ENCODE results near the gene SIX2.

SIX2 gene

DNA sequence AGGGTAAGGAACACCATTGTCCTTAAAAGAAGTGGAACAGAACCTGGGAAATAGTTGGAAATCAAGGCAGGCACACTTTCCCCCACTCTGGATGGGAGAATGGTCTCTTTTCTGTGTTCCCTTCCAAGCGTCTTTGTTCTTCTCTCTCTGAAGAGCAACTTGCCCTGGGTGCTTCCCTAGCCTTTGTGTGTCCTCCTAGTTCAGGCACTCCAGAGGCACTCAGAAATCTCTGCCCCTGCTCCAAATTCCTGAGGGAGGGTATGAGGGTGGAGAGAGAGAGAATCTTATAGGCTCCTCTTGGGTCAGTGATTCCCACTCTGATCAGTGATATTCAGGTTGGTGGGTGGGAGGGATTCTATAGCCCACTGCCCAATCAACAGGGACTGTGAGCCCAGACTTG, 8.8 kb upstream of the SIX2 start:
- no peak for DNase-seq (ENCODE audit: low read depth)

DNA sequence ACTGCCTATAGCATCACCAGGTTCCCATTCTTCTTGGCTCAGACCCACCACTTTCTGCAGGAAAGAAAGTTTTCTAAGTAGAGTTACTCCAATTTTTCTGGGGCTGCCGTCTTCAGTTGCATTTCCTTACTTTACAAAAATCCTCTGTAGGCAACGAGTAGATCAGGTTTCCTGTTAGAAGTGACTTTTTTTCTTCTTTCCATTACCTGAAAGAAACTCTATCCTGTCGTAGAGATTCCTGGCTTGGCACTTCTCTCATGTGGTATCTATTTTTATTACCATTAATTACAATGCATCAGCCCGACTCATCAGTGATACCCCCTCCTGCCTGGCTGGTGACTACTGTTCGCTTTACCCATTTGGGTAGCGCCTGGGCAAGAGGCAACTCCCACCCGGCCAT, 5.6 kb upstream of the SIX2 start:
- DNase-seq (ENCODE audit: low read depth): no peak

- no peak for DNase-seq (ENCODE audit: low read depth)
These were observed 4.9 kb upstream of the SIX2 start for GRCh38 chr2:45014016-45014702.

- no peak for DNase-seq (ENCODE audit: low read depth)
These were observed 4.2 kb upstream of the SIX2 start for GRCh38 chr2:45013229-45014015.

DNA sequence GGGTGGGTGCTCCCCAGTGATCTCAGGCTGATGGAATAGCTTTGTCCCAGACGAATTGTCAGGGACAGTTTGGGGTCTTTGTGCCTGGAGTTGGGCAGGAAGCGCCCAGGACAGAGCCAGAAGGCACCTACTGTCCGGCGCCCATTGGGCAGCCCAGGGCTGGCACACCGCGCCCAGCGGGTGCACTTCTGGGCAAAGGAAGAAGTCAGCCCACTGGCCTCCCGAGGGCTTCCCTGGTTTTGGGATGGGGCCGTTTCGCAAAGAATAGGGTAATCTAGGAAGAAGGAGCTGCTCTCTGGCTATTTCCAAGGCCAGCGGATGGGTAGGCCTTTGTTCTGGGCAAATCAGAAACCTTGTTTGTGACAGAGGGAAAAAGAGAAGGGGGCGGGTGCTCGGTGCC, 3.5 kb upstream of the SIX2 start:
- DNase-seq (ENCODE audit: low read depth): no peak

GRCh38 chr2:45011621-45012602, 2.7 kb upstream of the SIX2 start:
- DNase-seq (ENCODE audit: low read depth): no peak

DNA sequence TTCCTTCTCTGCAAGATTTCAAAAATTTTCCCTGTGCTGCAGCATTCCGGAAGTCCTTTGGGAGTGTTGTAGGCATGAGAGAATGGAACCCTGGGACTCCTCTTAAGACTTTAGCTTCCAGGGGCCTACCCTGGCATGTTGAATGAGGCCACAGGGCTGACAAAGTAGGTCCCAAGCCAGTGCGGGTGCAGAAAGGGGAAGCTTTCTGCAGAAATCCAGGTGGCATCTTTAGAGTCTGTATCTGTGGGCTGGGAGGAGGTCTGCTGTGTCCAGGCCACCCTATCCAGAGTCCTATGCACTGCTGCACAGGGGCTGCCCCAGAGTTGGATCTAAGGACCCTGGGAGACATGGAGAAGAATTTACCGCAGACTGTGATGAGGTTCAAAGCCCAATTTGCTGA, 1.9 kb upstream of the SIX2 start:
- DNase-seq (ENCODE audit: low read depth): no peak

- no peak for DNase-seq (ENCODE audit: low read depth)
These were observed 1.4 kb upstream of the SIX2 start for GRCh38 chr2:45010702-45011012.

GRCh38 chr2:45009928-45010701, 863 bp upstream of the SIX2 start:
- DNase-seq (ENCODE audit: low read depth): peak; percentile 75

- no peak for DNase-seq (ENCODE audit: low read depth)
These were observed 739 bp downstream of the SIX2 start for GRCh38 chr2:45008296-45009129.

- DNase-seq (ENCODE audit: low read depth): no peak
These were observed 1.3 kb downstream of the SIX2 start for GRCh38 chr2:45007961-45008295.

GRCh38 chr2:45006942-45007287, 2.3 kb downstream of the SIX2 start:
- DNase-seq (ENCODE audit: low read depth): no peak

- DNase-seq (ENCODE audit: low read depth): no peak
These were observed 3.0 kb downstream of the SIX2 start for GRCh38 chr2:45006041-45006941.

DNA sequence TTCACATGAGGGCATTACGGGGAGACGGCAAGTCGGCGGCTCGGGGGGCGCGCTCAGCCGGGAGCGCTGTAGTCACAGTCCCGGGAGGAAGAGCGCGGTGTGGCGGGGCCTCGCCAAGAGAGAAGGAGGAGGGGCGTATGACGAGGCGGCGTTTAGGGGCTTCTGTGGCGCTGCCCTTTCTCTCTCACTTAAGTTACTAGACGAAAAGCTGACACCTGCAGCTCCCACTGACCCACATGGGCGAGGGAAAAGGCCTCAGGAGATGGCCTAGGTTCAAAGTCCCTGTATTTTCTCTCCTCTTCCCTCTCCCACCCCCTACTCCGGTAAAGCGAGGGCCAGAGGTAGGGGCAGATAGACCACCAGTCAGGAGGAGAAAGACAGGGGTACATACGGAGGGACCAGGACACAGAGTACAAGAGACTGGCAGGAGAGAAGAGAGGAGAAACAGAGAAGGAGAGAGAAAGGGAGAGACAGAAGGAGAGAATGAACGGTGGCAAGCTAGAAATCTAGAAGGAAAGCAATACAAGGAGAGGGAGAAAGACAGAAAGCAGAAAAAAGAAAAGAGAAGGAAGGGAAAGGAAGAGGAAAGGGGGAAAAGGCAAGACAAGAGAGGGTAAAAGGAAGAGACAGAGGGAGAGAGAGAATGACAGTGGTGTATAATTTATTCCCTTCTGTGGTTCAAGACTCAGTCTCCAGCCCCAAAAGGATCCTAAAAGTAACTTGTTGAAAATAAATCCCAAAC, 3.8 kb downstream of the SIX2 start:
- no peak for DNase-seq (ENCODE audit: low read depth)

GRCh38 chr2:45004562-45005191, 4.6 kb downstream of the SIX2 start:
- DNase-seq (ENCODE audit: low read depth): no peak

DNA sequence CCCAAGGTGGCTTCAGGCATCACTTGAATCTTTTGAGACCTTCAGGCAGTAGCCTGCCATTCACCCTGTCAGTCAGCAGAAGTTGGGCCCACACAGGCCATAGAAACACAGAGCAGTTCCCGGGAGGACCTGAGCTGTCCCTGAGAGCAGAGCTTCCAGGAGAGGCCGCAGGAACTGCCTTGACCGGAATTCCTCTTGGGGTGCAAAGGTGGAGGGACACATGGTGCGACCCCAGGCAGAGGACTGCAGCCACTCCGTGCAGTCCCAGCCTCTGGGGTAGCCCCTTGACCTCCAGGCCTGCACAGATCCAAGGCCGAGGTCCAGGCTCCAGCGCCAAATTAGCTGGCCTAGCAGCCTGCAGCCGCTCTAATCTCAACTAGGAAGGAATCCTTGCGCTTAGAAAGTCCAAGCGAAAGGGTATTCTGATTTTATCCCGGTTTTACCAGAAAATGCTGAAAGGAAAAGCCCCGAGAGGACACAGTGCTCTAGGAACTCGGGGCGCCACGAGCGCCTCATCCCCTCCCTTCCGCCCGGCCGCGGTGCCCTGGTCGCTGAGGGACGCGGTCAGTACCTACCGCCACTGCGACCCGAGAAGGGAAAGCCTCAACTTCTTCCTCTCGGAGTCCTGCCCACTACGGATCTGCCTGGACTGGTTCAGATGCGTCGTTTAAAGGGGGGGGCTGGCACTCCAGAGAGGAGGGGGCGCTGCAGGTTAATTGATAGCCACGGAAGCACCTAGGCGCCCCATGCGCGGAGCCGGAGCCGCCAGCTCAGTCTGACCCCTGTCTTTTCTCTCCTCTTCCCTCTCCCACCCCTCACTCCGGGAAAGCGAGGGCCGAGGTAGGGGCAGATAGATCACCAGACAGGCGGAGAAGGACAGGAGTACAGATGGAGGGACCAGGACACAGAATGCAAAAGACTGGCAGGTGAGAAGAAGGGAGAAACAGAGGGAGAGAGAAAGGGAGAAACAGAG, 5.4 kb downstream of the SIX2 start:
- DNase-seq (ENCODE audit: low read depth): no peak

- DNase-seq (ENCODE audit: low read depth): no peak
These were observed 6.6 kb downstream of the SIX2 start for GRCh38 chr2:45002686-45003085.

DNA sequence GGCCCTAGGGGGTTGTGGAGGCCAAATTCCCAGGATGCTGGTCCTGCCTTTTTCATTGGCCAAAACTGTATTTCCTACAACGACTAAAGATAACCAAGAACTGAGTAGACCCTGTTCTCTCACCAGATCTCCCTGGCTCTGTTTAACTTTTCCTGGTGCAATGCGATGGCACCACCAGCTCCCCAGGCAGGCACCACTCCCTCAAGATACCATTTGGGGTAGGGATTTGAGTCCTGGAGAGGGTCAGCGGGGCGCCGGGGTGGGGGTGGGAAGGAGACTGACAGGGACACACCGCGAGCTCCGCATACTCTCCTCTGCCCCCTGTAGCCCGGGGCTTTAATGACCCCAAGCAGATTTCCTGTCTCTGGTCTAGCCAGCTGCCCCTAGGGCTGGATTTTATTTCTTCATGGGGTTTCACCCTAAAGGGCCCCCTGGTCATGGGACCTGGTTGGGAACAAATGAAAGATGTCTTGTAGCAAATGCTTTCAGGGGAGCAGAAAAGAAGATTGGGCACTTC, 7.3 kb downstream of the SIX2 start:
- DNase-seq (ENCODE audit: low read depth): no peak

All from fibroblast of the conjunctiva (primary cell).